GM12892 (cell line): ENCODE results near the gene PDE8B.

Experiments
- DNase-seq: peaks from one replicate; pipeline ENCODE4 v3.0.0; 2011; ENCODE audit not compliant: insufficient read length
- FAIRE-seq: peaks from 2 replicates; lab custom pipeline; 2011; peaks lifted over from hg19 to GRCh38; lab: Jason Lieb, UNC
- POLR2A ChIP-seq: IDR thresholded peaks from 2 replicates; pipeline ENCODE4 v1.6.1; 2011; ENCODE audit warnings: low read depth, low read length, control low read depth
- POLR2AphosphoS5 ChIP-seq: IDR thresholded peaks from 2 replicates; pipeline ENCODE4 v1.6.1; 2011; ENCODE audit warnings: low read depth, low read length, control low read depth
- TAF1 ChIP-seq: IDR thresholded peaks from 2 replicates; pipeline ENCODE4 v1.6.1; 2011; ENCODE audit warnings: low read depth, mild to moderate bottlenecking, control low read depth, low read length, borderline replicate concordance

PDE8B gene

GRCh38 chr5:77418601-77419581 lies 208.4 kb downstream of the PDE8B start:
- TF ChIP-seq TAF1 (no peak), POLR2A (no peak), POLR2AphosphoS5 (no peak)
- DNase-seq (no peak), FAIRE-seq (no peak)

GRCh38 chr5:77419644-77420582 lies 209.4 kb downstream of the PDE8B start:
- DNase-seq (no peak), FAIRE-seq (no peak)

GRCh38 chr5:77420940-77421339 lies 210.5 kb downstream of the PDE8B start:
- TF ChIP-seq POLR2A (no peak), TAF1 (no peak), POLR2AphosphoS5 (no peak)
- FAIRE-seq (no peak), DNase-seq (no peak)

More at GRCh38 chr5:77419644-77420582, 209.4 kb downstream of the PDE8B start:
- TF ChIP-seq POLR2A, result no peak

GRCh38 chr5:77423022-77423750 lies 212.7 kb downstream of the PDE8B start:
- no peak for FAIRE-seq
- no peak for DNase-seq
- TF ChIP-seq POLR2AphosphoS5 (no peak), TAF1 (no peak), POLR2A (no peak)

GRCh38 chr5:77424921-77425320 lies 214.4 kb downstream of the PDE8B start:
- no peak for TF ChIP-seq TAF1
- no peak for TF ChIP-seq POLR2A
- no peak for TF ChIP-seq POLR2AphosphoS5
- FAIRE-seq, result no peak

GRCh38 chr5:77425420-77425819 lies 214.9 kb downstream of the PDE8B start:
- TF ChIP-seq POLR2AphosphoS5, result no peak
- no peak for TF ChIP-seq TAF1
- TF ChIP-seq POLR2A, result no peak
- FAIRE-seq (no peak), DNase-seq (no peak)

More at GRCh38 chr5:77424921-77425320, 214.4 kb downstream of the PDE8B start:
- no peak for DNase-seq

GRCh38 chr5:77425998-77426659 lies 215.6 kb downstream of the PDE8B start:
- no peak for DNase-seq
- FAIRE-seq, result no peak
- TF ChIP-seq POLR2A, result no peak
- no peak for TF ChIP-seq TAF1
- TF ChIP-seq POLR2AphosphoS5, result no peak

GRCh38 chr5:77426670-77427069 lies 216.2 kb downstream of the PDE8B start:
- TF ChIP-seq POLR2AphosphoS5, result no peak
- no peak for TF ChIP-seq POLR2A
- TF ChIP-seq TAF1, result no peak
- no peak for FAIRE-seq

GRCh38 chr5:77427998-77428397 lies 217.5 kb downstream of the PDE8B start:
- TF ChIP-seq TAF1 (no peak), POLR2AphosphoS5 (no peak), POLR2A (no peak)
- FAIRE-seq (no peak), DNase-seq (no peak)

More at GRCh38 chr5:77426670-77427069, 216.2 kb downstream of the PDE8B start:
- DNase-seq, result no peak

- DNase-seq (no peak), FAIRE-seq (no peak)
- TF ChIP-seq TAF1 (no peak), POLR2AphosphoS5 (no peak), POLR2A (no peak)
Observed at GRCh38 chr5:77428526-77428925, 218.0 kb downstream of the PDE8B start.
